ENCODE data around the gene C12orf76. TPM values are rescaled to one million over a fixed set of nuclear protein-coding genes. Genes with fewer than 3 reads are reported as not detected.

Gene C12orf76, protein sequence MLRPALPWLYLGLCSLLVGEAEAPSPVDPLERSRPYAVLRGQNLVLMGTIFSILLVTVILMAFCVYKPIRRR
- total RNA-seq, result 10 to 100 TPM; 20.4 to 26.1 TPM

DNA sequence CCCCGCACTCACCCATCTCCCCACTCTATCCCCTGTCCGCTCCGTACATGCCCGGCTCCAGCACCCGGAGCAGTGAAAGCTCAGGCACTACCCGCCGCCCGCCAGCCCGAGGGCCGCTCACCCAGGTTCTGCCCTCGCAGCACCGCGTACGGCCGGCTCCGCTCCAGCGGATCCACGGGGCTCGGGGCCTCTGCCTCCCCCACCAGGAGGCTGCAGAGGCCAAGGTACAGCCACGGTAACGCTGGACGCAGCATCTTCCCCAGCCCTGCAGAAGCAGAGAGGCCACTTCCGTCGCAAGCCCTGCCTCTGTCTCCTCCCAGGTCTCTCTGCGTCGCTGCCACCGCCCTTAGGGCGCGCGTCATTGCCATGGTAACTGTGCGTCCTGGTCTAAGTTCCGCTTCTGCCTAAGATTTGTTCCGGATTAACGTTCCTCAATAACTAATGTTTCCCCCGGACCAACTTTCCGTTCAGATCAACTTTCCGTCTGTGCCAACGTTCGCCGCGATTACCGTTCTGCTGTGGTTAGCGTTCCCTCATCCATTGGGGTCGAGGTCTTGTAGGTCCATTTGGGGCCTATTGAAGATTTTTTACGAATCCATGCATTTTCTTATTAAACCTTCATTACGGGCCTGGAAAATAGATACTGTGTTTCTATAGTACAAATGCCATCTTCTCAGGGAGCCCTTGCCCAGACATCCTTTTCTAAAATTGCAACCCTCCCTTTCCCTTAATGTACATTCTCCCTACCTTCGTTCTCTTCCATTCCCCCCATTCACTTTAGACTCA lies at the start of gene C12orf76:
C12orf76 (minus strand) TSS at position 281 of the 786 bp plus-strand sequence; CDS start at position 254, 27 bp downstream.
- Histone ChIP-seq H3K4me3 (peak within 1 kb of the TSS; percentile 74 to 78), H3K9me3 (no peaks in the 10 kb centered on the region), H3K36me3 (no peaks in the 10 kb centered on the region), H3K4me1 (replicated peaks) (peaks cover 3% of the 10 kb centered on the region), H3K27me3 (replicated peaks; ENCODE audit: insufficient read depth) (no peaks in the 10 kb centered on the region), H3K27ac (peak within 1 kb of the TSS; percentile 65 to 72)
- 1% methylated on average over 46 of the region's 47 CpGs for WGBS
- DNase-seq (ENCODE audit: low spot score), result peak; percentile 89
- intact Hi-C loops (cut with DNase I), result no loop called here
- TF ChIP-seq CTCF (IDR thresholded peaks at IDR 0.05) (peak in 1 of 4 experiments; percentile 28), POLR2AphosphoS5 (IDR thresholded peaks at IDR 0.05) (peak; percentile 93), POLR2A (IDR thresholded peaks at IDR 0.05) (peak; percentile 69)

DNA sequence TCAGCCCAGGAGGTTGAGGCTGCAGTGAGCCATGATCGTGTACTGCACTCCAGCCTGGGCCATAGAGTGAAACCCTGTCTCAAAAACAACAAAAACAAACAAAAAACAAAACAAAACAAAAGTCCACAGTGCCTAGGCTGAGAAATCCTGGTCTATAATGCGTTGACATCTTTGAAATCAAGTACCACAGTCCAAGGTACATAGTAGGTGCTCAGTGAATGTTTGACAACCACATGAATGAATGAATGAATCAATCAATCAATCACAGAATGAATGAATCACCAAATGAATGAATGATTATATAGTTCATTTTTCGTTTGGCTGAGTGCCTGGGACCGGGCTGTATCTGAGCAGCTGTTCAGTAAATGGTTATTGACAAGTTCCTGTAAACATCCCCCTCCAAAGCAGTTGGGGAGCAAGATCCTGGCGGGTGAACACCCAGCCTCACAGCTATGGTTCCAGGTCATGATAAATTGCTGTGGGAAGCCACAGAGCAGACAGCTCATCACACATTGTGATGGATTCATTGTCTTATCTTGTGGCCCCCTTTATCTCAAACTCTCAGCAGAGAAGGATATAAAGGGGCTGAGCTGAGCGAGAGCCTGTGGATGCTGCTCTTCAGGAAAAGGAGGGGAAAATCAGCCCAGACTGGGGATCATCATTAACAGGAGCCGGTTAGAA lies 45.4 kb upstream of the C12orf76 start:
- Histone ChIP-seq H3K4me3 (no peak overlapping the region), H3K27me3 (replicated peaks; ENCODE audit: insufficient read depth) (no peaks in the 10 kb centered on the region), H3K36me3 (no peaks in the 10 kb centered on the region), H3K4me1 (replicated peaks) (no peaks in the 10 kb centered on the region), H3K27ac (no peak overlapping the region), H3K9me3 (no peaks in the 10 kb centered on the region)
- DNase-seq (ENCODE audit: low spot score), result no peak
- TF ChIP-seq POLR2AphosphoS5 (IDR thresholded peaks at IDR 0.05) (no peak), CTCF (IDR thresholded peaks at IDR 0.05) (no peak), POLR2A (IDR thresholded peaks at IDR 0.05) (no peak)
- intact Hi-C loops (cut with DNase I), result no loop called here
- 56% methylated on average over 7 of the region's 7 CpGs for WGBS

DNA sequence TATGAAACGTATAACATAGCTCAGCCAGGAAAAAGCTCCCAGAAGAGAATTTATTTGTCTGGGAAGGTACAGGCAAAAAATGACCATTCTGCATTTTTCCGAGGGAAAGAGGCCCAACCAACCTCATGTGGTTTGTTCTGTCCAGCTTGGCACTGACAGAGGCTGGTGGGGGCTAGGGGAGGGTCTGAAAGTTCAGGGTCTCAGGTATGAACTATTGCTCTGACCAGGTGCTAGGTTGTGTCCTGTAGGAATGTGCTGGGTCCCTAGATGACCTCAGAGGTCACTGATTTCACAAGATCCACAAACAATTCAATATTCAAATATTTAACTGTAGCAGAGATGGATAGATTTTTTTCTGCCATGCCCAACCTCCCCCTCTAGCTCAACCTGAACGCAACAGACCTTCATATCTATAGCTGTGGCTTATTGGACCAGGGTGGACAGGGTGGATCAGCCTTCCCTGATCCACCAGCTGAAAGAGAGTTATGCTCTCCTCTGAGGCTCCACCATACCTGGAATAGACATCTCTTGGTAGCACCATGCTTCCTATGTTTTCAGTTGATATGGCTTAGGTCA lies 42.9 kb upstream of the C12orf76 start:
- no peak for TF ChIP-seq POLR2AphosphoS5 (IDR thresholded peaks at IDR 0.05)
- no peak for TF ChIP-seq CTCF (IDR thresholded peaks at IDR 0.05)
- no peak for TF ChIP-seq POLR2A (IDR thresholded peaks at IDR 0.05)
- H3K27me3 ChIP-seq (replicated peaks; ENCODE audit: insufficient read depth), result no peaks in the 10 kb centered on the region
- intact Hi-C loops (cut with DNase I), result no loop called here
- no peak overlapping the region for H3K27ac ChIP-seq
- no peak overlapping the region for H3K4me3 ChIP-seq
- 66% methylated on average over 3 of the region's 3 CpGs for WGBS
- DNase-seq (ENCODE audit: low spot score), result no peak
- no peaks in the 10 kb centered on the region for H3K4me1 ChIP-seq (replicated peaks)
- no peaks in the 10 kb centered on the region for H3K9me3 ChIP-seq
- H3K36me3 ChIP-seq, result no peaks in the 10 kb centered on the region

DNA sequence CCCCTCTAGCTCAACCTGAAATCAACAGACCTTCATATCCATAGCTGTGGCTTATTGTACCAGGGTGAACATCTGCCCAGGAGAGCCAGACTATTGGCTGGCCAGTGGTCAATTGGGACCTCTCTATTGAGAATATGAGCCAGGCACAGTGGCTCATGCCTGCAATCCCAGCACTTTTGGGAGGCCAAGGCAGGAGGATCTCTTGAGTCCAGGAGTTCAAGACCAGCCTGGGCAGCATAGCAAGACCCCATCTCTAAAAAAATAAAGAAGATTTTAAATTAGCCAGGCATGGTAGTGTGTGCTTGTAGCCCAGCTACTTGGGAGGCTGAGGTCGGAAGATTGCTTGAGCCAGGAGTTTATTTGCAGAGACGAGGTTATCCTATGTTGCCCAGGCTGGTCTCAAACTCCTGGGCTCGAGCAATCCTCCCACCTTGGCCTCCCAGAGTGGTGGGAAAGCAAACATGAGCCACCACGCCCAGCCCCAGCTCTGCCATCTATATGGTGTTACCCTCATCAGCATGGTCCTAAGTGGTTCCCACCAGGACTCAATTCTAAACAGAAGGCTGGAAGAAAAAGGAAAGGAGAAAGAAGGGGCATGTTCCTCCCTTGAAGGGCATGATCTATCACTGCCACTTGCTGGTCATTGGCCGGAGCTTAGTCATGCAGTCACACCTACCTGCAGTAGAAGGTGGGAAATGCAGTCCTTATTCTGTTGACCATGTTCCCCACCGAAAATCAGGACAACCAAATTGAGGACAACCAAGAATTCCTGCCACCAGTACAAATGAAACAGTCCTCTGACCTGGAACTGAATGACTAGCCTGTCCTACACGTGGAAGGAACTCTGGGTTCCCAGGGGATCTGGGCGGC lies 42.2 kb upstream of the C12orf76 start:
- intact Hi-C loops (cut with DNase I), result no loop called here
- H3K36me3 ChIP-seq, result no peaks in the 10 kb centered on the region
- H3K4me1 ChIP-seq (replicated peaks), result no peaks in the 10 kb centered on the region
- no peak for TF ChIP-seq POLR2A (IDR thresholded peaks at IDR 0.05)
- WGBS, result 76% methylated on average over 8 of the region's 8 CpGs
- no peaks in the 10 kb centered on the region for H3K27me3 ChIP-seq (replicated peaks; ENCODE audit: insufficient read depth)
- H3K27ac ChIP-seq, result no peak overlapping the region
- no peak overlapping the region for H3K4me3 ChIP-seq
- H3K9me3 ChIP-seq, result no peaks in the 10 kb centered on the region
- DNase-seq (ENCODE audit: low spot score), result no peak
